GM10248 (cell line): ENCODE results near the gene HS3ST5.

Experiments
- CTCF ChIA-PET: fragments of 300-600 bp; sonication (Branson Sonifier 250); formaldehyde crosslinking; extraction: SDS; loops from one replicate; lab custom pipeline; 2021; ENCODE audit warnings: antibody characterized with exemption; lab: Yijun Ruan, JAX
- POLR2A ChIA-PET: fragments of 350-650 bp; sonication (Branson Sonifier 250); formaldehyde crosslinking; extraction: SDS; loops from one replicate; lab custom pipeline; 2020; ENCODE audit warnings: antibody characterized with exemption; lab: Yijun Ruan, JAX
- DNase-seq: peaks from one replicate; pipeline ENCODE4 v3.0.0; 2012; ENCODE audit errors: extremely low spot score
- CTCF ChIP-seq: IDR thresholded peaks from 2 replicates; pipeline ENCODE4 v1.5.1; 2012; ENCODE audit warnings: mild to moderate bottlenecking, low read depth; ENCODE audit errors: extremely low read depth, missing control alignments, control extremely low read depth

HS3ST5 gene

GRCh38 chr6:114158838-114159694, 183.8 kb downstream of the HS3ST5 start:
- ChIA-PET POLR2A (no interaction called here), CTCF (interaction anchor here (1.4 kb wide), 1 partner anchor 9 kb away, joined by 3 read pairs; no protein-coding TSS in a partner anchor)
- no peak for DNase-seq
- TF ChIP-seq CTCF = no peak

- DNase-seq = no peak
- ChIA-PET CTCF (interaction anchor here (0.7 to 1.4 kb wide), 2 partner anchors 8 to 9 kb away, joined by 3 read pairs; no protein-coding TSS in a partner anchor), POLR2A (no interaction called here)
- no peak for TF ChIP-seq CTCF
Observed at GRCh38 chr6:114158411-114158810, 184.4 kb downstream of the HS3ST5 start.

GRCh38 chr6:114157848-114158247, 185.0 kb downstream of the HS3ST5 start:
- no peak for TF ChIP-seq CTCF
- POLR2A ChIA-PET = no interaction called here
- CTCF ChIA-PET = interaction anchor here (0.7 to 1.4 kb wide), 3 partner anchors 7 to 13 kb away, joined by 3 read pairs; no protein-coding TSS in a partner anchor
- no peak for DNase-seq

- POLR2A ChIA-PET = no interaction called here
- TF ChIP-seq CTCF = no peak
- CTCF ChIA-PET = no interaction called here
- DNase-seq = no peak
Observed at GRCh38 chr6:114155763-114156162, 187.1 kb downstream of the HS3ST5 start.

- no peak for TF ChIP-seq CTCF
- no peak for DNase-seq
- CTCF ChIA-PET = no interaction called here
Observed at GRCh38 chr6:114154812-114155211, 188.0 kb downstream of the HS3ST5 start.

GRCh38 chr6:114153448-114153847, 189.4 kb downstream of the HS3ST5 start:
- CTCF ChIA-PET = interaction anchor here (1.3 to 1.4 kb wide), 2 partner anchors 15 to 21 kb away, joined by 3 to 5 read pairs; no protein-coding TSS in a partner anchor
- no peak for DNase-seq
- no peak for TF ChIP-seq CTCF
- POLR2A ChIA-PET = no interaction called here

More at GRCh38 chr6:114154812-114155211, 188.0 kb downstream of the HS3ST5 start:
- POLR2A ChIA-PET = no interaction called here
